Memory B cell (primary cell): ENCODE results near the gene CTNND2.
"Not testable (repeated sequence)": the region's sequence is repeated elsewhere in the genome, so short reads cannot be mapped to it uniquely, and the experiment has no call there.

Experiments
- ATAC-seq: fragments of 150-1000 bp; cut with Tn5 transposase; 2 replicates; pipeline ENCODE4 v1.10.0; 2021; ENCODE audit warnings: low read depth, mild to moderate bottlenecking, moderate library complexity
- DNase-seq, 2 donors: peaks; one replicate each; pipeline ENCODE4 v3.0.0; 2022; ENCODE audit warnings: low spot score in 2 of 2
- H3K27ac Mint-ChIP-seq: one replicate; pipeline ENCODE4 v1.8.0; 2022; ENCODE audit warnings: mild to moderate bottlenecking, moderate library complexity, mixed read lengths
- H3K27me3 Mint-ChIP-seq: one replicate; pipeline ENCODE4 v1.8.0; 2022; ENCODE audit warnings: mixed read lengths
- H3K36me3 Mint-ChIP-seq: one replicate; pipeline ENCODE4 v1.8.0; 2022; ENCODE audit warnings: mild to moderate bottlenecking, mixed read lengths
- H3K4me1 Mint-ChIP-seq: one replicate; pipeline ENCODE4 v1.8.0; 2022; ENCODE audit warnings: mixed read lengths
- H3K4me3 Mint-ChIP-seq: one replicate; pipeline ENCODE4 v1.8.0; 2022; ENCODE audit warnings: mild to moderate bottlenecking, moderate library complexity, mixed read lengths
- H3K9me3 Mint-ChIP-seq: one replicate; pipeline ENCODE4 v1.8.0; 2022; ENCODE audit warnings: mixed read lengths

Gene CTNND2

DNA sequence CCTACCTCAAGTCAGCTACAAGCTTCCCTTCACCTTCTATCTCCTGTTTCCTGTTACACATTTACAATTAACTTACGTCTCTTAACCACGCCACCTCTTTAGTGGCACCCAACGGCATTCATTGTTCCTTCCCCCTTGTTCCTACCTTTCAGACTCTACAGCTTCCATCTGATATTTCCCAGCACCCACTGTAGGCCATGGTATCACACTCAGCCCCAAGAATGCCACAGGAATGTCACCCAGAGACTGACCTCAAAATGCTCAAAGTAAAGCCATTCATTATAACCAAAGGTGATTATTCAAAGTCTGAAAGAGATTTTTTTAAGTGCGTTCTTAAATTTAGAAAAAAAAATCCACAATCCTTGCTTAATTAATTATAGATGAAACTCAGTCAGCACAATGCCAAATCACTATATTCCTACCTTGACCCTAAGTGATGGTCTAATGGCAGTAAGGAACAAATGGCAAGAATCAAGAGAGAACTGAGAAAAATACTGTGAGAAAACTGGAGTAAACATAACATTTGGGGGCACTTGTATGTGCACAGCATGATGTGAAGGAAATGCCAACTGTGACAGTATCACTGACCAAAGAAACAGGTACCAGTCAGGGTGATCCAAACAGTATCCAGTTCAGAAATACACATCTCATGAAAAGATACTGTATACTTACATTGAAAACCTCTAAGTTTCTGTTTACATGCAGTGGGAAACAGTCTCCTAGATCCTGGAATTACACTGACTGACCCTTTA, 52.1 kb downstream of the CTNND2 start:
- Mint-ChIP-seq H3K27me3 (no peaks in the 10 kb centered on the region), H3K36me3 (no peaks in the 10 kb centered on the region), H3K27ac (no peak overlapping the region), H3K4me3 (no peak overlapping the region), H3K9me3 (peaks cover 3% of the 10 kb centered on the region), H3K4me1 (no peaks in the 10 kb centered on the region)
- ATAC-seq (no peak), DNase-seq (no peak)

DNA sequence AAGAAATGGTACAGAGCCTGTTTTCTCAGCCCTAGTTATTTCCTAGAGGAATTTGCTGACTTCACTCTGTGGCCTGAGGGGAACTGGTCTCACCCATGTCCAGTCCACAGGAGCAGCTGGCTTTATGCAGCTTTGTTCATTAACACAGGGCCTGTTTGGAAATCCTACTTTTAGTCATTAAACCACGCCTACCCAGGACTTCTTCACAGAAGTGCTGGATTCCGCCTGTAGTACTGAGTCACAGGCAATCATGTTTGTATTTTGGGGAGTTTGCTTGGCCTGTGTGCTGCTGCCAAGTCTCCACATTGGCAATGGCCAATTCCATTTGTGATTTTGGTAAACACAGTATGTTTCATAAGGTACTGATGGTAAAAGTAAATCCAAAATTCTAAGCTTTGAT, 52.8 kb downstream of the CTNND2 start:
- Mint-ChIP-seq H3K9me3 (peaks cover 3% of the 10 kb centered on the region), H3K4me1 (no peaks in the 10 kb centered on the region), H3K36me3 (no peaks in the 10 kb centered on the region), H3K27me3 (no peaks in the 10 kb centered on the region), H3K4me3 (no peak overlapping the region), H3K27ac (no peak overlapping the region)
- ATAC-seq (no peak), DNase-seq (no peak)

DNA sequence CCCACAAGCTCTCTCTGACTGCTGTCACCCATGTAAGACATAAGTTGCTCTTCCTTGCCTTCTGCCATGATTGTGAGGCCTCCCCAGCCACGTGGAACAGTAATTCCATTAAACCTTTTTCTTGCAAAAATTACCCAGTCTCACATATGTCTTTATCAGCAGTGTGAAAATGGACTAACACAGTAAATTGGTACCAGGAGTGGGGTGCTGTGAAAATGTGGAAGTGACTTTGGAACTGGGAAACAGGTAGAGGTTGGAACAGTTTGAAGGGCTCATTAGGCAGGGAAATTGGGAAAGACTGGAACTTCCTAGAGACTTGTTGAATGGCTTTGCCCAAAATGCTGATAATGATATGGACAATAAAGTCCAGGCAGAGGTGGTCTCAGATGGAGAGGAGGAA, 75.7 kb downstream of the CTNND2 start:
- H3K9me3 Mint-ChIP-seq = peaks cover 10% of the 10 kb centered on the region
- not testable (repeated sequence) for H3K4me1 Mint-ChIP-seq

DNA sequence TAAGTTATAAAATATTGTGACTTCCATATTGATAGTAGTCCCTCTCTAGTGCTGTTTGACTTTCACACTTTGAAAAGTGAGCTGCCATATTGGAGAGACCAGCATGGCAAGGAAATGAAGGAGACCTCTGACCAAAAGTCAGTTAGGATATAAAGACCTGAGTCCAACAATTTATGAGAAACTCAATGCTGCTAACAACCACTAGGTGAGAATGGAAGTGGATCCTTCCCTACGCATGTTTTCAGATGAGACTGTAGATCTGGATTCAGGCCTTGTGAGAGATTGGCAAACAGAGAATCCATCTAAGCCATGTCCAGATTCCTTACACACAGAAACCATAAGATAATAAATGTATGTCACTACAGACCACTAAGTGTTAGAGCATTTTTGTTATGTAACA, 81.6 kb downstream of the CTNND2 start:
- no peaks in the 10 kb centered on the region for H3K4me1 Mint-ChIP-seq
- H3K27ac Mint-ChIP-seq = no peak overlapping the region
- DNase-seq = no peak
- ATAC-seq = no peak
- H3K36me3 Mint-ChIP-seq = no peaks in the 10 kb centered on the region
- no peak overlapping the region for H3K4me3 Mint-ChIP-seq
- peaks cover 5% of the 10 kb centered on the region for H3K9me3 Mint-ChIP-seq
- H3K27me3 Mint-ChIP-seq = no peaks in the 10 kb centered on the region

More for the DNA sequence above, 75.7 kb downstream of the CTNND2 start:
- H3K27me3 Mint-ChIP-seq, ATAC-seq, H3K4me3 Mint-ChIP-seq, H3K36me3 Mint-ChIP-seq, DNase-seq, H3K27ac Mint-ChIP-seq: not testable (repeated sequence)

DNA sequence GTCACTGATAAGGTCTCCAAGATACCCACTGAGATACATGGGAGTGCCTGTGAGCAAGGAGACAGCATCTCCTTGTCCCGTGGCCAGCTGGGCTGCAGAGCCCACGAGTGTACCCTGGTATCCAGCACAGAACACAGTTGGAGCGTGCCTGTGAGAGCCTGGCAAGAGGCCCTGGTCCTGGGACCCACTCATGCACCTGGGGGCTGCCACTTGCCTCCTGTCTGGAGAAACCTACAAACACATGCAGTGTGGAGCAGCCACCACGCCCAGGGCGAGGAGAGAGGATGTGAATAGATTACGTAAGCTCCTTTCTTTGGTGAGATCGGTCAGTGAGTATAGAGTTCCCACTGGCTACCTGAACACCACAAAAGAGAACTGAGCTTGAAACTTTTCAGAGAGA, 88.3 kb downstream of the CTNND2 start:
- no peaks in the 10 kb centered on the region for H3K36me3 Mint-ChIP-seq
- no peak for ATAC-seq
- no peaks in the 10 kb centered on the region for H3K27me3 Mint-ChIP-seq
- no peak overlapping the region for H3K4me3 Mint-ChIP-seq
- no peak for DNase-seq
- no peaks in the 10 kb centered on the region for H3K4me1 Mint-ChIP-seq
- H3K9me3 Mint-ChIP-seq = no peaks in the 10 kb centered on the region
- no peak overlapping the region for H3K27ac Mint-ChIP-seq

DNA sequence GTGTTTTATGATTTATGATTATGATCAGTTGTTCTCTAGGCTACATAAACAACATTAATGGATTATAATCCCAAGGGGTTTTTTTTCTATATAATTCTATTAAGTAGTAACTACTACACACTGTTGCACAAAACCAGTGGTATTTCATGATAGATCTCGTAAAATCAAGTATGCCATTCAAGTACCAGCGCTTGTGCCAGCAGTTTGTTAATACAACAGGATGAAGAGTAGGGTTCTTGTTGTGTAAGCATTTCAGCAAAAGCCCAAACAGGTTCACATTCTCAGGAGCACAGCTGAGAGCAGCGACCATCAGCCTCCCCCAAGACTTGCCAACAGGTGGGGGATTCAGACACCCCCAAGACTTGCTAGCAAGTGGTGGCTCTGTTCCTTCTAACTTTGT, 88.8 kb downstream of the CTNND2 start:
- Mint-ChIP-seq H3K27ac (no peak overlapping the region), H3K36me3 (no peaks in the 10 kb centered on the region), H3K4me1 (no peaks in the 10 kb centered on the region), H3K4me3 (no peak overlapping the region), H3K9me3 (no peaks in the 10 kb centered on the region), H3K27me3 (no peaks in the 10 kb centered on the region)
- DNase-seq (no peak), ATAC-seq (no peak)

DNA sequence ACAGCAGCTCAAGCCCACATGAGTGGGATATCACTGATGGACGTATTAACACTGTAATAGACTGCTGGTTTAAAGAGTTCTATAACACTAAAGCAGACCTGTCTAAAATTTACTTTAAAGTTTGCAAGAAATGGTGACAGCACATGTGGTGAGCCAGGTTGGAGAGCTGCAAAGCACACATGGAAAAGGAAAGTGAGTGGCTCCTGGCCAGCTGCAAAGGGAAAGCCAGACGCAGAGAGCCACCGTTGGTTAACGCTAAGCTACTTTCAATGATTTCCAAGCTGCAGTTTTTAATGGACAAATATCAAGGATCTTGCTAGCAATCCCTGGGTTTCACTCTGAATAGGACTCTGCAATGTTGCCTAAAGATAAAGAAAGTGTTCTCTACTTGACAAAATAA, 89.9 kb downstream of the CTNND2 start:
- Mint-ChIP-seq H3K4me1 (no peaks in the 10 kb centered on the region), H3K27me3 (no peaks in the 10 kb centered on the region), H3K36me3 (no peaks in the 10 kb centered on the region), H3K27ac (no peak overlapping the region), H3K4me3 (no peak overlapping the region), H3K9me3 (no peaks in the 10 kb centered on the region)
- ATAC-seq (no peak), DNase-seq (no peak)

DNA sequence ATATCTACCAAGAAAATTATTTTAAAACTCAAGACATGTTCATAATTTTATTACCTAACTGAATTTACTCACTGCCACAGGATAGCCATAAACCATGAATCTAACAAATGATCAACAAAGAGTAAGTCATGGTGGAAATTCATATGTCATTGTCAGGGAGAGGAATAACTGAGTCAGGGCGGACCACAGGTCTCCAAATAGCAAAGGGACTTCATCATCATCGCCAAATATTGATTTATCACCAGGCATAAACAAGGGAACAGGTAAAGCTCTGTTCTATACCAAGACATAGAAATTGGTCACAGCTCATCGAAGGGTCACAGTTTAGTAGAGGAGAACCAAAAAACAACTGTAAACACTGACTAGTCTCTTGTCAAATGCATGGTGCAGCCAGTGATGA, 94.8 kb downstream of the CTNND2 start:
- ATAC-seq = no peak
- no peak for DNase-seq
- Mint-ChIP-seq H3K36me3 (no peaks in the 10 kb centered on the region), H3K9me3 (no peaks in the 10 kb centered on the region), H3K27ac (no peak overlapping the region), H3K4me3 (no peak overlapping the region), H3K27me3 (no peaks in the 10 kb centered on the region), H3K4me1 (no peaks in the 10 kb centered on the region)

DNA sequence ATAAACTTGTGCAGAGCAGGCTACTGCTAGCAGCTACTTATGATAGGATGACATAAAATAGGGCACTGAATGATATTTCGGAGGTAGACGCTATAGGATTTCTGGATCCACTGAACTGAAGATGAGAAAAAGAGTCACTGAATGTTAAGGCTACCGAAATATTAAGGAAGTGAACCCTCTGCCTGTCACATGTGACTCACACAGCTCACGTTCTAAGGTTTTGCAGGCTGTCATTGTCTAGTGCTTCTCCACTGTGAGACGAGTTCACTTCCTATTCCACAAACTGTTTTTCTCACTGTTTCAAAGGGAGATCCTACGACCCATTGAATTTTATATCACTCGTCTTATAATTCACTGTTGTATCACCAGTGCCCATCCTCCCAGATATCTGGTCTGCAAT, 100.8 kb downstream of the CTNND2 start:
- ATAC-seq (no peak), DNase-seq (no peak)
- Mint-ChIP-seq H3K9me3 (peaks cover 2% of the 10 kb centered on the region), H3K27ac (no peak overlapping the region), H3K4me3 (no peak overlapping the region), H3K27me3 (no peaks in the 10 kb centered on the region), H3K36me3 (no peaks in the 10 kb centered on the region), H3K4me1 (no peaks in the 10 kb centered on the region)

DNA sequence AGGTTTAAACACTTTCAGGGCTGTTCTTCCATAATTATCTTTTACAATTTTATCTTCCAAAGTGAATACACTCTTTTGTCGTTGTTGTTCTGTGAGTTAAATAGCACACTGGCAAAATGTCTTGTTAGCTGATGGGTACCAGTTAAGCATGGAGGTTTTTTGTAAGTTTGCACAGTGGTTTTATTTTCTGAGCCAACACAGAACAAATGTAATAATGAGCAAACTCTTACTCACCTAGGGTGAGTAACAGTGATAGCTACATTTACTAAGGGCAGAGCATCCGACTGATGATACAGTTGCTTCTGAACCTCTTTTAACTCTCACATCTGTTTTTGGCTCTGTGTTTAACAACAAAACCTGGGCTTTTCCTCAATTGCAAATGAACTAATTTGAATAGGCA, 103.2 kb downstream of the CTNND2 start:
- Mint-ChIP-seq H3K9me3 (peaks cover 2% of the 10 kb centered on the region), H3K27me3 (no peaks in the 10 kb centered on the region), H3K27ac (no peak overlapping the region), H3K36me3 (no peaks in the 10 kb centered on the region), H3K4me3 (no peak overlapping the region), H3K4me1 (no peaks in the 10 kb centered on the region)
- ATAC-seq (no peak), DNase-seq (no peak)

DNA sequence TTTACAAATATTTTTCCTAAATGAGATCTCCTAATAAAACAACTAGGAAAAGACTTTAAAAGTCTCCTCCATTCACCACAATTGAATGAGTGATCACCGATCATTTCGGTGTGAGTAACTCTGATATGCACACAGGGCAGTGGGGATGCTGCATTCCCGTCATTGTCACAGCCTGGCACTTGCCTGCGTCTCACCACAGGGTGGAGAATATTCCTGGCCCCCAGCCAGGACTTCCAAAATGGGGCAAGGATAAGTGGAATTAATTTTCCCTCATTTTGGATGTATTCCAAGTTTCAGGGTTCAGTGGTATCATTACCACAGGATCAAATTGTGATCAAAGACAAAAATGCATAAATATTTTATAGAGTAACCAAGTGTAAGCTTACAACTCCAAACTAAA, 107.1 kb downstream of the CTNND2 start:
- Mint-ChIP-seq H3K27ac (no peak overlapping the region), H3K27me3 (no peaks in the 10 kb centered on the region), H3K4me3 (no peak overlapping the region), H3K4me1 (no peaks in the 10 kb centered on the region), H3K9me3 (peaks cover 5% of the 10 kb centered on the region), H3K36me3 (no peaks in the 10 kb centered on the region)
- no peak for ATAC-seq
- DNase-seq = no peak

DNA sequence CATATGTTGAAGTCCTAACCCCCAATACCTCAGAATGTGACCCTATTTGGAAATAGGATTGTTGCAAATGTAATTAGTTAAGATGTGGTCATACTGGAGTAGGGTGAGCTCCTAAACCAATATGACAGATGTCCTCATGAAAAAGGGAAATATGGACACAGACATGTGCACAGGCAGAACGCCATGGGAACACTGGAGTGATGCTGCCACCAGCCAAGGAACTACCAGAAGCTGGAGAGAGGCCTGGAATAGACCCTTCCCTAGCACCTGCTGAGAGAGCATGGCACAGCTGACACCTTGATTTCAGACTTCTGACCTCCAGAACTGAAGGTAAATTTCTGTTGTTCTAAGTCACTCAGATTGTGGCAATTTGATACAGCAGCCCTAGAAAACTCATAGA, 110.8 kb downstream of the CTNND2 start:
- DNase-seq = no peak
- Mint-ChIP-seq H3K4me1 (no peaks in the 10 kb centered on the region), H3K4me3 (no peak overlapping the region), H3K27ac (no peak overlapping the region), H3K27me3 (no peaks in the 10 kb centered on the region), H3K9me3 (peaks cover 4% of the 10 kb centered on the region), H3K36me3 (no peaks in the 10 kb centered on the region)
- no peak for ATAC-seq

DNA sequence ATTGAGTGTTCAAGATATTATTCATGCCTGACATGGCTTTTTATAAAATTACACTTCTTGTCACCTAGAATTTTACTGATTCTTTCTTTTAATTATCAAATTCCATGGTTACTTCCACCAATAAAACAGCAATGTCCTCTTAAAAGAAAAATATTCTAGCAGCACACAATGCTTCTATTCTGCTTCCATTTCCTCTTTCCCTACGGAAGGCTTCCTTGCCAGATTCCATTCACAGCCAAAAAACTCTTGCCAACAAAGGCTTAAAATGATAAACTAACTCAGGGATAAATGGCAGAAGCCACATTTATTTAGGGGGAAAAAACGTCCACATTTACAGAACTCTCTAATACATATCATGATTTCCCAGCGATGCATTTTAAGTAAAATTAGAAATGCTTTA, 111.6 kb downstream of the CTNND2 start:
- Mint-ChIP-seq H3K36me3 (no peaks in the 10 kb centered on the region), H3K27me3 (no peaks in the 10 kb centered on the region), H3K9me3 (peaks cover 4% of the 10 kb centered on the region), H3K27ac (no peak overlapping the region), H3K4me3 (no peak overlapping the region), H3K4me1 (no peaks in the 10 kb centered on the region)
- DNase-seq (no peak), ATAC-seq (no peak)

DNA sequence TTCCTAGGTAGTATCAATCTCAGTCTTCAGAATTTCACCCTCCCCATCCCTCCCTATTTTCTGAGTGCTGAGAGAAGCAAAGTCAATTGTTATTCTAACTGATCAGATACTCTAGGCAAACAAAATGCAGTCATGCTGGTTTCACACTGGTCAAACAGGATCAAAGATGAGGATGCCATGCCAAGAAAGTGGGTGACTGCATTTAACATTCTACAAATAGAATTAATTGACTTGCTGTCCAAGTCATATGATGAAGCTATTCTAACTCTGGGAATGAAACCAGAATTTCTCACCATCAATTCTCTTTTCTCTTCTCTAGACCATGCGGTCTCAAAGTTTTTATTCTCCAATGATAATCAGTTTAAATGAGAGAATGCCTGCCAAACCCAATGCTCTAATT, 112.5 kb downstream of the CTNND2 start:
- Mint-ChIP-seq H3K9me3 (peaks cover 4% of the 10 kb centered on the region), H3K27ac (no peak overlapping the region), H3K4me1 (no peaks in the 10 kb centered on the region), H3K27me3 (no peaks in the 10 kb centered on the region), H3K36me3 (no peaks in the 10 kb centered on the region), H3K4me3 (no peak overlapping the region)
- ATAC-seq (no peak), DNase-seq (no peak)

DNA sequence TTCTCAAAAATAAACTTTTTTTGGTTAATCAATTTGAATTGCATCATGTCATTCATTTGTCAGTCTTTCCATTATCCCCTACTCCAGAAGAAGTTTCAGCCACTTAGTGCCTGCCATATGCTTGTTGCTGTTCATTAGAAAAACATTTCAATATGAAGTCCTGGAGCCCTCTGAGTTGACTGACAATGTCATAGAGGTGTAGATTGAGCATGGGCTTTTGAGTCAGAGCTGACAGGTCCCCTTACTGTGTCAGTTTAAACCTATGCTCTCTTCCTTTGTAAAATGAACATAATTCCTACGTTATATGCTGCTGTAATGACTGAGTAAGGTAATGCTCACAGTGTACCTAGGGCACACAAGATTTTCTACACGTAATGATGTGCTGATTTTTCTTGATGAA, 114.0 kb downstream of the CTNND2 start:
- H3K27ac Mint-ChIP-seq = no peak overlapping the region
- H3K4me1 Mint-ChIP-seq = no peaks in the 10 kb centered on the region
- H3K4me3 Mint-ChIP-seq = no peak overlapping the region
- H3K27me3 Mint-ChIP-seq = no peaks in the 10 kb centered on the region
- peaks cover 2% of the 10 kb centered on the region for H3K9me3 Mint-ChIP-seq
- H3K36me3 Mint-ChIP-seq = no peaks in the 10 kb centered on the region
- no peak for ATAC-seq
- DNase-seq = no peak
